HEK293T (cell line): Measurements from ENCODE around the gene PAFAH1B2.

Experiments used
- BHLHE40 ChIP-seq: fragments of 450-650 bp; IDR thresholded peaks from 2 replicates; pipeline ENCODE4 v1.6.1; 2016; ENCODE audit warnings: mild to moderate bottlenecking, moderate library complexity, borderline replicate concordance
- ELF4 ChIP-seq: fragments of 450-650 bp; IDR thresholded peaks from 2 replicates; pipeline ENCODE4 v1.6.1; 2017; ENCODE audit warnings: antibody characterized with exemption
- FOXA1 ChIP-seq: fragments of 450-650 bp; IDR thresholded peaks from 2 replicates; pipeline ENCODE4 v1.6.1; 2016; ENCODE audit warnings: mild to moderate bottlenecking
- FOXM1 ChIP-seq: fragments of 450-650 bp; IDR thresholded peaks from 2 replicates; pipeline ENCODE4 v1.6.1; 2017; ENCODE audit warnings: mild to moderate bottlenecking, borderline replicate concordance
- HDGF ChIP-seq: fragments of 450-650 bp; IDR thresholded peaks from 2 replicates; pipeline ENCODE4 v1.6.1; 2017; ENCODE audit warnings: antibody characterized with exemption, borderline replicate concordance
- L3MBTL2 ChIP-seq: fragments of 450-650 bp; conservative IDR thresholded peaks from 2 replicates; pipeline ENCODE4 v1.6.1; 2016; ENCODE audit warnings: mild to moderate bottlenecking
- LEF1 ChIP-seq: fragments of 450-650 bp; IDR thresholded peaks from 2 replicates; pipeline ENCODE4 v1.6.1; 2017; ENCODE audit warnings: mild to moderate bottlenecking, borderline replicate concordance
- NFRKB ChIP-seq: fragments of 450-650 bp; IDR thresholded peaks from 2 replicates; pipeline ENCODE4 v1.6.1; 2016; ENCODE audit warnings: mild to moderate bottlenecking, moderate library complexity
- PKNOX1 ChIP-seq: fragments of 450-650 bp; IDR thresholded peaks from 2 replicates; pipeline ENCODE4 v1.6.1; 2016
- SP1 ChIP-seq: fragments of 450-650 bp; IDR thresholded peaks from 2 replicates; pipeline ENCODE4 v1.6.1; 2017
- SUZ12 ChIP-seq: fragments of 450-650 bp; IDR thresholded peaks from 2 replicates; pipeline ENCODE4 v1.6.1; 2016; ENCODE audit warnings: mild to moderate bottlenecking
- TARDBP ChIP-seq: fragments of 450-650 bp; IDR thresholded peaks from 2 replicates; pipeline ENCODE4 v1.6.1; 2016
- ZNF384 ChIP-seq: fragments of 450-650 bp; IDR thresholded peaks from 2 replicates; pipeline ENCODE4 v1.6.1; 2016

- TF ChIP-seq L3MBTL2 (no peak), NFRKB (no peak), ZNF384 (no peak), BHLHE40 (no peak), FOXA1 (no peak), SP1 (no peak), HDGF (no peak), FOXM1 (no peak), ELF4 (no peak), PKNOX1 (no peak), SUZ12 (no peak), TARDBP (no peak), LEF1 (no peak)
These were observed 43.5 kb upstream of the PAFAH1B2 start for GRCh38 chr11:117100556-117100955.
